Measurements from ENCODE around the gene GATA3. TPM values are rescaled to one million over a fixed set of nuclear protein-coding genes. Genes with fewer than 3 reads are reported as not detected.

Gene GATA3
- polyA plus RNA-seq, 3 donors, result 76.3 to 84.9 (median 77.4) TPM

DNA sequence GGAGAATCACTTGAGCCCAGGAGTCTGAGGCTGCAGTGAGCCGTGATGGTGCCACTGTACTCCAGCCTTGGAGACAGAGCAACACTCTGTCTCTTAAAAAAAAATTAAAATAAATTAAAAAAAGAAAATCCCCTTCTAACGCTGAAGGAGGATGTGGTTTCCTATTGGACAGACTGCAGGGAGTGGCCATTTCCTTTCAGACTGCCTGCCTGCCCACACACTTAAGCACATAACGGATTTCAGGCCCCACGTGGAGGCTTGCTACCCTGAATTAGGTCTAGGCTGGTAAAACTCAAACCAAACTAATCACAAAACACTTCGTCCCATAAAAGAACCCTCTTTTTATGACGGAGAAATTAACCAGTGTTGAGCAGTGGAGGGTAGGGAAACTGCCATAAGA lies 34.0 kb downstream of the GATA3 start:
- DNase-seq (ENCODE audit: low read depth in 3 of 3, low spot score in 2 of 3), result no peak

DNA sequence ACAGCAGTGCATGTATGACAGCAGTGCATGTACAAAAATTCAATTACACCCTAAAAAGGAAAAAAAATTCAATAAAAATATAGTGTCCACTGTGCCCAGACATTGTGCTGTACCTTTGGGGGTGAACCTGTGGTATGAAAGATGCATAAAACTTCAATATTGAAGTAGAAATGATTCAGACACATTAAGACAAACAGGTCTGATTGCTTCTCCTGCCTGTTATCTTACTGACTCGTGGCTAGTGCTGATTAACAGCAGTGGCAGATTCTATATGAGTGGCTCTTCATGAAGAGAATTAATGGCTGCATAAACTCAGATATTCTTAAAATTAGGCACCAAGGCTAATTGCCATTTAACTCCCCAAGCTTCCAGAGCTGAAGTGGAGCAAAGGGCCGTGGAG lies 37.9 kb downstream of the GATA3 start:
- no peak for DNase-seq (ENCODE audit: low read depth in 3 of 3, low spot score in 2 of 3)

DNA sequence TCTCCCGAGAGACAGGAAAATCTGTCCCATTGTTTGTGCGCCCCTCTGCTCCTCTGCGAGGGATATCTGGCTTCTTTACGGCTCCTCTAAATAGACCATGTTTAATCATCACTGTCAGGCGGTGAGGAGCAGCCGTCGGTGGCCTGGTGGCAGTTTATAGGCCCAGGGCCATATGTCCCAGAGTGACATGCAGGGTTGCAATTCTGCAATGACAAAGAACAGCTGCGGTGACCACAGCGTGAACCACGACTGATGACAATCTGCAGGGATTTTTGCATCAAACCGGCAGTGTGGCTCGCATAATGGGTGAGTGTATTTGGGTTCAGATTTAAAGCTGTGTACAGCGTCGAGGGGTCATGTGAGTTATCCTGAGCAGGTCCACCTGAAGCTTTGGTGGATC lies 41.5 kb downstream of the GATA3 start:
- no peak for DNase-seq (ENCODE audit: low read depth in 3 of 3, low spot score in 2 of 3)

DNA sequence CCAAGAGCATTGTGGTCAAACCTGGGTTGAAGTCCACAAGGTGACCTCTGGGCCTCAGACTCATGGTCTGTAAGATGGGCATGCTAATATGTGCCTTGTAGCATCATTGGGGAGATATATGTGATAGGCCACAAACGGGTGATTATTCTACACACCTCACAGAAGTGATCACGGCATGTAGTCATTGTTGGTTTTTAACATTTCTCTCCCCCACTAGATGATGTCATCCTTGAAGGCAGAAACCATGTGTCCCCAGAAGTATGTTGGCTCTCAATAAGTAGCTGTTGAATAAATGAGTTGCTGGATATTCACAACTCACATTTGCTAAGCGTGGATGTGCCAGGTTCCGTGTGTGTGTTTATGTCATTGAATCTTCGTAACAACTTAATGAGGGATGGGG lies 42.4 kb downstream of the GATA3 start:
- DNase-seq (ENCODE audit: low read depth in 3 of 3, low spot score in 2 of 3), result no peak

DNA sequence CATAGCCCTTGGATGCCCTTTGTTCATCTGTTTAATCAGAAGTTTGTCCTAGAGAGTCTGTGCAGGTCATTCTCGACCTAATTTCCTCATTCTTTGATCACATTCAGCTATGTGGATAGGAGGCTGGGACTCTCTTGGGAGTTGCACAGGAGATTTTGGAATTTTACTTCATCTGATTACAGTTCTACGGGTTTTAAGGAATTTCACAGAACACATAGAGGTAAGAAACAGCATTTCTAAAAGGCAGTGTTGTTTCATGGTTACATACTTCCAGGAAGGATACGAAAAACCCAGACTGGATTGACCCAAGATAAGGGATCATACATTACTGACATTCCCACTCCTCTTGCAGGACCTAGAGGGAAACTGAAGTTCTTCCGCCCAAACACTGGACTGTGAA lies 45.9 kb downstream of the GATA3 start:
- DNase-seq (ENCODE audit: low read depth in 3 of 3, low spot score in 2 of 3), result no peak

DNA sequence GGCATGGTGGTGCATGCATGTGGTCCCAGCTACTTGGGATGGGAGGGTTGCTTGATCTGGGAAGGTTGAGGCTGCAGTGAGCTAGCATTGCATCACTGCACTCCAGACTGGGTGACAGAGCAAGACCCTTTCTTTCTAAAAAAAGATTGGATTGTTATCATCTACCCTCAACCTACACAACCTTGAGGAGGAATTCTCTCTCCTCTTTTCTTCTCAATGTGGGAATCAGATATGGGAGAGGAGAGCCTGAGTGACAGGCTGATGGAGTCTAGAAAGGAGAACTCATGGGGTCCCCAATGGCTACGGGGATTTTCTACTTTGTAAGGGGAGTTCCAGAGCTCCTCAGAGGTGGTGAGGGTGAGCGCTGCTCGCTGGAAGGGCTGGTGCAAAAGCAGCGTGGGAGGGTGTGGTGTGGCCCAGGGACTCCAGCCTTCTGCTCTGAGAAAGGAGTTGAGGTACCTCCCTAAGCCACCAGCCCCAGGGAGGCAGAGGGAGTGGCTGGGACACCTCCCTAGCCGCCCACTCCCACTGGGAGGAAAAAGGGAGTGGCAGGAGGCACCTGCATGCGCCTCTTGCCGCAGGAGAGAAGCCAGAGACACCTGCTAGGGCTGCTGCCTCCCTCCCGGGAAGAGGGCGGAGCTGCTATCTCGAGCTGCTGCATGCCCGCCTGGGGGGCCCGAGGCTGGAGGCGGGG lies 48.4 kb downstream of the GATA3 start:
- no peak for DNase-seq (ENCODE audit: low read depth in 3 of 3, low spot score in 2 of 3)

DNA sequence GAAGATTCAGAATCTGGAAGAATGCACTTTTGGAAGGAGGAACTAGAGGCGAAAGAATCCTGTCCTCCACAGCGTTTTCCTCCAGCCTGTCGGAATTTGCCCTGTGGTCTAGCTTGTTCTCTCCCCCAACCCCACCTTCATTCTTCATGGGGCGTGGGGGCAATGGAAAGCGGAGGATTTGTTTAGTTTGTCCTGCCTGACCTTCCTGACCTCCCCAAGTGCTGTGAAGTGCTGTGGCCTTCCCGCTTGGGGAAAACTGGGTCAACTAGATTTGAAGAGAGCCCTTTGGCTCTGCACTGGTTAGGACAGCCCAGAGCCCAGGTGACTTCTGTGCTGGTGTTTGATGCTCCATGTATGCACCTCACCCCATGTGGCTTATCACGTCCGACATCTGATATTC lies 49.1 kb downstream of the GATA3 start:
- no peak for DNase-seq (ENCODE audit: low read depth in 3 of 3, low spot score in 2 of 3)

DNA sequence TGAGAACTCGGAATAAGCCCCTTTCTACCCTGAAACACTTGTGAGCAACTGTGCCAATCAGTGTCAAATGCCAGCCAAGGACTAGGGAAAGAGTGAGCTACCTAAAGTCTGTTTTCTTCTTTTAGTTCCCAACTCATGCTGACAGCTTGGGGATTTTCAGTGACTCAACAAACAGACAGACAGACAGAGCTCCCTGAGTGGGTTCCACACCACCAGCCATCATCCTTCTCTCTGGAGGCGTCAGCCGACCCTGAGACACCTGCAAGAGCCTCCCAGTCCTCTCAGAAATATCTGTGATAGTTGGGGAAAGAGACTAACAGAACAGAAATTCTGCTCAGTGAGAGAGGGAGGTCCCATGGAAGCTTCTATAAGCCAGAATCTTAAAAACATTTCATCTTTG lies 49.5 kb downstream of the GATA3 start:
- DNase-seq (ENCODE audit: low read depth in 3 of 3, low spot score in 2 of 3), result no peak

DNA sequence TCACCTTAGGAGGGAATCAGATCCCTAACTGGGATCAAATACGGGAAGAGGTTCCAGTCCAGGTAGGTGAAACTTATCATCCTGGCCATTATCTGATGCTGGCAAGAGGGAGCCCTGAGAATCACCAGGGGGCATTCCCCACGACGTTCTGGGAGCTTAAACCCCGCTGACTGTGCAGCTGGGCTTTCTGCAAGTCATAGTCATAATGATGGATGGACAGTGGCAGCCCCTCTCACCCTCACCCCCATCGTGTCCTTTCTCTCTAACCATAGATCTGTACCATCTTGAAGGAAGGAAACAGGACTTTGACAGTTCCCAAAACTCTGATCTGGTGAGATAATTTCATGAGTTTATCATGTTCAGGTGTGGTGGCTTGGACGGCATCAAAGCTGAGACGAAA lies 50.2 kb downstream of the GATA3 start:
- no peak for DNase-seq (ENCODE audit: low read depth in 3 of 3, low spot score in 2 of 3)

DNA sequence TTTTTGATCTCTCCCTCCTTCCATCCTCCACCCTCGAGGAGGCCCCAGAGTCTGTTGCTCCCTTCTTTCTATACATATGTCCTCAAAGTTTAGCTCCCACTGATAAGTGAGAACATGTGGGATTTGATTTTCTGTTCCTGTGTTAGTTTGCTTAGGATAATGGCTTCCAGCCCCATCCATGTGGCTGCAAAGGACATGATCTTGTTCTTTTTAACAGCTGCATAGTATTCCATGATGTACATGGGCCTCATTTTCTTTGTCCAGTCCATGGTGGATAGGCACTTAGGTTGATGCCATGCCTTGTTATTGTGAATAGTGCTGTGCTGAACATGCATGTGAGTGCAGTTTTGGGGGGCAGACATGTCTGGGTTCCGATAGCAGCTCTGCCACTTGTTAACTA lies 51.4 kb downstream of the GATA3 start:
- no peak for DNase-seq (ENCODE audit: low read depth in 3 of 3, low spot score in 2 of 3)

DNA sequence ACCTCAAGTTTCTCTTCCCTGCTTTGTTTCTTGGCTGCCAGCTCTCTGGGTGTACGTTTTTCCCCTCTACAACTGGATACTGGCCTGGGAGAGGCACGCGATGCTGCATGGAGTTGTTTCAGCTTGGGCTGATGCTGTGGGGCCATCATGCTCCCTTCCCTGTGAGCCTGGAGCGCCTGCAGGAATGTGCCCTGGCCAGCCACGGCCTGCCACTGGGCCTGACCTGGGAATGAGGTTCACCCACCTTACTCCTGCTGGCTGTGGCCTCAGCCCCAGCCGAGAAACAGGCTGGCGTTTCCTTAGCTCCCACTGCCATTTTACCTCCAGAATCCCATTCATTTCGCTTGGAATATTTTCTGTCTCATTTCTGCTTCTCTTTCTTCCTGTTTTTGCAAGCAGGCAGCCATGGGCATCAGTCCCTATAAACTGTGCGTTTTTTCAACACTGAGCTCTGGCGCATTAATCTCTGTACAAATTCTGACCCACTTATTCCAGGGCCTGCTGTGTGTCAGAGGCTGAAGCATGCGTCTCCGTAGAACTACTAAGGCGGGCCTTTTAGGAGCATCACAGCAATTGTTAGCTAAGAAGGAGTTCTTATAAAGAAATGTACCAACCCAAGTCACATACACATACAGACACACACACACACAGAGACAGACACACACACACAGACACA lies 57.9 kb downstream of the GATA3 start:
- no peak for DNase-seq (ENCODE audit: low read depth in 3 of 3, low spot score in 2 of 3)

DNA sequence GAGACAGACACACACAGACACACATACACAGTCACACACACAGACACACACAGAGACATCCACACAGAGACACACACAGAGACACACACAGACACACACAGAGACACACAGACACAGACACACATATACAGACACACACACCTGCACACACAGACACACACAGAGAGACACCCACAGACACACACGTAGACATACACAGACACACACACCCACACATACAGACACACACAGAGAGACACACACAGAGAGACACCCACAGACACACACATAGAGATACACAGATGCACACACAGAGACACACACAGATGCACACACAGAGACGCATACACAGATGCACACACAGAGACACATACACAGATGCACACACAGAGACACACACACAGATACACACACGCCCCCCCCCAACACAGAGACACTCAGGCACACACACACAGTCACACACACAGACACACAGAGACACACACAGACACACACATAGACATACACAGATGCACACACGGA lies 58.5 kb downstream of the GATA3 start:
- DNase-seq (ENCODE audit: low read depth in 3 of 3, low spot score in 2 of 3), result no peak

DNA sequence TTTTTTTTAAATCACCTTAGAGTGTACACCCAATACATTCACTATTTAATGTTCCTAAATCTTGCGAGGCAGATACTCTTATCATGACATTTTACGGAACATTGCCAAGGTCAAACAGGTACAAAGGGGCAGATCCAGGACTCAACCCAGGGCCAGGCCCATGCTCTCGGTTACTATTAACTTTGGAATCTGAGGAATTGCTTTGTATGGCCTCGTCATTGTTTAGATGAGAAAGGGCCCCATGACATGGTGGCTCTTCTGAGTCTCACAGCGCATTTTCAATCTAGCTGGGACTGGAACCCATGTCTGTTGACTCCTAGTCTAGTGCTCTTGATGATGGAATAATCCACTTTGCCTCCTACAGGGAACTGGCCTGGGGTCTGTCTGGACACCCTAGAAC lies 59.1 kb downstream of the GATA3 start:
- DNase-seq (ENCODE audit: low read depth in 3 of 3, low spot score in 2 of 3), result no peak

DNA sequence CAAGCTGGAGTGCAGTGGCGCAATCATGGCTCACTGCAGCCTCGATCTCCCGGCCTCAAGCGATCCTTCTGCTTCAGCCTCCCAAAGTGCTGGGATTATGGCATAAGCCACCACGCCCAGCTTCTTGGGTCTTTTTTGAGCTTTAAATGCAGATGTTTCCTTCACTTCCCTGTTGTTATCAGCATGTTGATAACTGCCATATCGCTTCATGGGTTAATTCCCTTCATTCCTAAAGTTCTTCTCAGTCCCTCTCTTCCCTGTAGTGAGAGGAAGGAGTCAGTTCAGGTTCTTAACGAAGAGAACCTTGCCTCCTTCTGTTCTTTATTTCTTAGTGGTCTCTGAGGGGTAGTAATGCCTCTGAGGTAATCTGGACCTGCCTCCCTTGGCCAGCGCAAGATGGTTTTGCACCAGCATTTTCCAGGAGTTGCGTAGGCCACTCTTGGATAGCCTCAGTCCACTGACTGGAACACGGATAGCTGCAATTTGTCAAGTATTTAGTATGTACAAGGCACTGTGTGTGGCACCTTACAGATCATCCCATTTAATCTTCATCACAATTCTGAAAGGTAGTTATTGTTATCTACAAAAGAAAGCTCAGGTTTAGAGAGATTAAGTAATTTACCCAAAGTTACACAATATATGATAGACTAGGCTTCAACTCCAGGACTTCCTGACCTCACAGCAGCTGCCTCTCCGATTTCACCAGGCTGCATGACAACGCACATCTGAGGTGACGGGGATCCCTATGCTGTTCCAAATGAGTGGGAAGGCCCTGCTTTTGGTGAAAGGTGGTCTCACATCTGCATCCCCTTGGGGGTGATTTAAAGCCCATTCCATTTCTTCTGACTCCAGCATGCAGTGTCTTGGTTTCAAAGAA lies 60.5 kb downstream of the GATA3 start:
- DNase-seq (ENCODE audit: low read depth in 3 of 3, low spot score in 2 of 3), result no peak

DNA sequence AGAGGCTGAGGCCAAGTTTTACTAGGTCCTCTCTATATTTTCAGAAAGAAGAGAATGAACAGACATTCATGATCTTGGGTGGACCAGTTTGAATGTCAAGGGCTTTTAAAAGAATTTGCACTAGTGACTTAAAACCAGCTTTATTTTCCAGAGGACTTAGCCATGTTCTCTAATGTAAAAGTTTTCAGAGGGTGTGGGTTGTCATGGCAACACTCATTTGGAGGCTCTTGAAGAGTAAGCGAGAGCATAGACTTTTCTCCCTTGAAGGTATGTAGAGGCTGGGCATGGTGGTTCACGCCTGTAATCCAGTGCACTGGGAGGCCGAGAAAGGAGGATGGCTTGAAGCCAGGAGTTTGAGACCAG lies 61.1 kb downstream of the GATA3 start:
- DNase-seq (ENCODE audit: low read depth in 3 of 3, low spot score in 2 of 3), result no peak

DNA sequence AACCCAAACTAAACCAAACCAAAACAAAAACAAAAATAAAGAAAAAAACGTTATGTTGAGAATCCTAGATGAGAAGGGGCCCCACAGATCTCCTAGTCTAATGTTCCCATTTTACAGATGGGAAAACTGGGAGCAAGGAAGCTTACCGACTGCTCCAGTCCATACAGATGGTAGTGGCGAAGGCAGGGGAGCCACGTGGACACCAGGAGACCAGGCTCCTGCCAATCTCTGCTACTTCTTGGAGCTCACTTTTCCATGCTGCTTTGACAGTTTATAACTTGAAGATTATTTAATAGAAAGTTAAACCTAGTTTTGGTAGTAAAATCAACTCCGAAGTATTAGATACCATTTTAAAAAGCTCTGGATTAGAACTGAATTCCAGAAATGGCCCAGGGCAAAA lies 62.0 kb downstream of the GATA3 start:
- DNase-seq (ENCODE audit: low read depth in 3 of 3, low spot score in 2 of 3), result no peak

DNA sequence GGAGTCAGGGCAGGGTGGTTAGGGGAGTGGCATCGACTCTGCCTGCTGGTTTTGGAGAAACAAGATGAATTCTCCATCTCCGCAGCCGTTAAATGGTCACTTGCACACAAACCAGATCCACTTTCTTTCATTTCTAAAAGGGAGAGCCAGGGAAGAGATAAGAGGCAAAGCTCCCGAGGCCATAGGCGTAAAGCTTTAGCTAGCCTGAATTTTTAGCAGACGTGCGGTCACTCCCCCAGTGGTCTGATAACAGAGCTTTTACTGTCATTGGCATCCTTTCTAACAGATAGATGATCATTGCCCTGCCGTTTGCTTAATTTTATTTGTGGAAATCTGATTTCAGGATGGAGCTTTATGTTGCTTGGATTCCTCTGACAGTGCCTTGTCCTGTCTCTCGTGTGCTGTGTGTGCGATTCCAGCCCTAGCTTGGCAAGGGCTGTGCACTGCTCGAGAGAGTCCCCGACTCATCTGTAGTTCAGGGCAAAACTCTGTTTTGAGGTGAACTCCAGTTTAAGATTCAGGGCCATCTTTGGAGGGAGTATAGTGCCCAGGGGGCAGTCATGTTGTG lies 62.5 kb downstream of the GATA3 start:
- no peak for DNase-seq (ENCODE audit: low read depth in 3 of 3, low spot score in 2 of 3)

DNA sequence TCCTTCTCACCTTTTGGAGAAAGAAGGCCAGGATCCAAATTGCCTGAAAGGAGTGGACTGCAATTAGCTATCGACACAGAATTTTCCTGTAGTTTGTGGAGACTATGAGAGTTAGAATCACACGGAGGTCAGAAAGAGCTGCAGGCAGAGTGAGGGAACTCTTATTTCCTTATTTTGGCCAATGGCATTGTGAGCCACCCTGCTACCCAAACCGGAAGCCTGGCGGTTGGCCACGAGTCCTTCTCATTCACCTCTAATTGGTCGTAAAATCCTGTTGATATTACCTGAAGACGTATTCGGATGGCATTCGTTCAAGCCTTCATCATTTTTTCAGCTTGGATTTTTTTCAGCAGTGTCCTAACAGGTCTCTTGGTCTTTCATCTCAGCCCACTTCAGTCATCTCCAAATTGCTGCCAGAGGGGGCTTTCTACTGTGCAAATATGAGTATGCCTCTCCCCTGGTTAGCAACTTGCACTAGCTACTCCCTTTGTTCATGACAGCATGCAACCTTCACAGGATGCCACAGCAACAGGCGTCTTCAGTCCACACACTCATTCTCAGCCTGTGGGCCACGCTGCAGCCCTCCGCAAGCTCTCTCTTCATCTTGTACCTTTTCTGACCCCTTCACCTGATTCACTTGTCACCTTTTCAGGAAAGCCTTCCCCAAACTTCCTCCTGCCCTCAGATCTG lies 66.9 kb downstream of the GATA3 start:
- no peak for DNase-seq (ENCODE audit: low read depth in 3 of 3, low spot score in 2 of 3)

DNA sequence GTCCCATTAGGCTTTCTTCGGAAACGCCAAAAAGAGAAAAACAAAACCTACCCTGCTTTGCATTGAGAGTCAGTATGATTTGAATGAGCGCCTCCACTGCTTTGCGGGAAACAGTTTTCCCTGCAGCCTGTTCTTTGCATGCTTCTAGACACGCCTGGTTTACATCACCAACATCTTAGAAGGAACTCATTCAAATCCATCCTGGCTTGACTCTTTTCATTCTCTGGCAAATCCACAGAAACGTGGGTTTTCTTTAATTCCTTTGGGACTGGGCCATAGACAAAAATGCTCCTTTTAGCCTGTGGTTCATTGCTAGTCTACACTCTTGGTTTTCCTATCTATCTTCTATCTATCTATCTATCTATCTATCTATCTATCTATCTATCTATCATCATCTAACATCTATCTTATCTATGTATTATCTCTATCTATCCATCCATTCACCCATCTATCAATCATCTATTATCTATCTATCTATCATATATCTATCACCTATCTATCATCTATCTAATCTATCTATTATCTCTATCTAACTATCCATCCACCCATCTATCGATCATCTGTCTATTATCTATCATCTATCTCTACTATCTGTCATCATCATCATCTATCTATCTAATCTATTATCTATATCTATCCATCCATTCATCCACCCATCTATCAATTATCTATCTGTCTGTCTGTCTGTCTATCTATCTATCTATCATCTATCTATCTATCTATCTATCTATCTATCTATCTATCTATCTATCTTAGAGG lies 68.3 kb downstream of the GATA3 start:
- no peak for DNase-seq (ENCODE audit: low read depth in 3 of 3, low spot score in 2 of 3)

DNA sequence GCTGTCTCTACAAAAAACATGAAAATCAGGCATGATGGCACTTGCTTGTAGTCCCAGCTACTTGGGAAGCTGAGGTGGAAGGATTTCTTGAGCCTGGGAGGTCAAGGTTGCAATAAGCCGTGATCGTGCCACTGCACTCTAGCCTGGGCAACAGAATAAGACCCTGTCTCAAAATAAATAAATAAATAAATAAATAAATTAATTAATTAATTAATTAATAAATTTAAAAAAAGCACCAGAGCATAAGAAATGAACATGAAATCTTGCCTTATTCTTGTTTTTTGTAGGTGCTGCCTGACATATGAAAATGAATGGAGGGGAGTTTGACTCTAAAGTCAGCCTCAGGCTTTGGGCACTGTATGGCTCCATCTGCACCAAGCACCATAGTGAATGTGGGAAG lies 69.9 kb downstream of the GATA3 start:
- no peak for DNase-seq (ENCODE audit: low read depth in 3 of 3, low spot score in 2 of 3)
